ENCODE results near the gene PTPRB. TPM values are rescaled to one million over a fixed set of nuclear protein-coding genes. Genes with fewer than 3 reads are reported as not detected.

The PTPRB gene
- polyA plus RNA-seq, 2 of the 4 experiments (the other 2 are of a cell fraction): 0.34 to 0.57 TPM

- ChIA-PET CTCF (no interaction called here), POLR2A (no interaction called here)
- Histone ChIP-seq H3K4me1 (peaks cover 14% of the 10 kb centered on the region; the same call in 2 of the 3 replicates), H3K4me3 (no peak overlapping the region), H3K9me3 (no peaks in the 10 kb centered on the region), H3K27ac (no peak overlapping the region), H3K4me2 (no peak overlapping the region)
- ATAC-seq: no peak
- 57% methylated on average over 8 of the region's 8 CpGs for WGBS (ENCODE audit: missing lambda C conversion rate)
- TF ChIP-seq TP53 (CRISPR knock-in tag; IDR thresholded peaks at IDR 0.05): no peak
- FAIRE-seq: no peak
- no peak for DNase-seq (ENCODE audit: low read depth in 1 of 2, low spot score in 1 of 2)
Observed at GRCh38 chr12:70661466-70662161, 24.4 kb upstream of the PTPRB start.

DNA sequence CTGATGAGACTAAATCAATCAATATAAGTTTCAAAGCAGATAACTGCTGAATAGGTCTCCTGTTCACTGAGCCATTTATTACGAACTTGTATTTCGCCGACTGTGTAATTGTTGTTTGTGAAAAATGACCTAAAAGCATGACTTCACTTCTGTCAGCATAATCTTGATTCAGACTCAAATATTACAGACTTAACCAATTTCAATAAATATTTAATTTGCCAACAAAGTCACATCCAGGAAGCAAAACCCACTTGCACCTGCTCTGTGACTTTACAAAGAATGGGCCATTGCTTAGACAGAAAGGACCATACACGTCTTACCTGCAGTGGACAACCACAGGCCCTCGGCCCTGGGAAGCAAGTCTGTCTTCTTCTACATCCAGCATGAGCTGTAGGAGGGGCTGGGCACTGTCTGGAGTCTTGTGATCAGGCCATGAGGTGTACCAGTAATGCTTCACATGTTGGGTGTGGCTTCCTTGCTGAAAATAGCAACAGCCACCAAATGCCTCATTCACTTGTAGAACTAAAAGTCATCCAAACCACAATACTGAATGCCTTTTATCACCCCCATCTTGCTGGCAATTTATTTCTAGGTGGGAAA, 23.5 kb upstream of the PTPRB start:
- ChIA-PET POLR2A (no interaction called here), CTCF (no interaction called here)
- Histone ChIP-seq H3K4me1 (peaks cover 14% of the 10 kb centered on the region; the same call in 2 of the 3 replicates), H3K9me3 (no peaks in the 10 kb centered on the region), H3K27ac (no peak overlapping the region), H3K4me3 (no peak overlapping the region), H3K4me2 (no peak overlapping the region)
- peak in 1 of 2 experiments; percentile 56; a peak in 1 of 6 replicates for ATAC-seq
- DNase-seq (ENCODE audit: low read depth in 1 of 2, low spot score in 1 of 2): peak in 1 of 2 experiments; percentile 54
- no peak for TF ChIP-seq BHLHE40 (IDR thresholded peaks at IDR 0.05; ENCODE audit: low read depth, low read length)
- no peak for TF ChIP-seq RNF2 (IDR thresholded peaks at IDR 0.05; ENCODE audit: borderline replicate concordance, low read depth)
- TF ChIP-seq SMC3 (IDR thresholded peaks at IDR 0.05): no peak
- peak; percentile 74 for TF ChIP-seq MAFK (IDR thresholded peaks at IDR 0.05; ENCODE audit: partially characterized antibody)
- no peak for TF ChIP-seq HMGXB4 (CRISPR knock-in tag; IDR thresholded peaks at IDR 0.05; ENCODE audit: borderline replicate concordance)
- WGBS (ENCODE audit: missing lambda C conversion rate): 60% methylated on average over 5 of the region's 5 CpGs
- FAIRE-seq: no peak

DNA sequence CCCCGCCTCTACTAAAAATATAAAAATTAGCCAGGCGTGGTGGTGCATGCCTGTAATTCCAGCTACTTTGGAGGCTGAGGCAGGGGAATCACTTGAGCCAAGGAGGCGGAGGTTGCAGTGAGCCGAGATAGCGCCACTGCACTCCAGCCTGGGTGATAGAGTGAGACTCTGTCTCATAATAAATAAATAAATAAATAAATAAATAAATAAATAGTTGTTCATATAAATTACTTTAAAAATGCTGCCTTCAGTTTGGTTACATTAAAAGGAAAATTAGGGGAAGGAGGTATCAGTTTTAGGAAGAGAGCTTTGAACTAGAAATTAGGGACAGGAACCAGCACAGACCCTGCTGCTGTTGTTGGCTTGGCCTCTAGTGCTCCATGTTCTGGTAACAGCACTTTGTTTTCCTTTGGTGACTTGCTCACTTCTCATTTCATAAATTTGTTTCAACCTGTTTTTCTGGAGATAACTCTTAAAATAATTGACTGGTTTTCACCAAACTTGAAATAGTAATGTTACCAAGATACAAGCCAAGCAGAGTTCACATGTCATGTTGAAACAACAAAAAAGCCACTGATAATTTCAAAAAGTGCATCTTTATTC, 22.9 kb upstream of the PTPRB start:
- H3K27ac ChIP-seq: no peak overlapping the region
- TF ChIP-seq ZC3H11A (IDR thresholded peaks at IDR 0.05) (peak; percentile 78), JUNB (IDR thresholded peaks at IDR 0.05) (no peak)
- no peaks in the 10 kb centered on the region for H3K9me3 ChIP-seq
- ChIA-PET CTCF (no interaction called here), POLR2A (no interaction called here)
- ATAC-seq (no peak), FAIRE-seq (no peak), DNase-seq (ENCODE audit: low read depth in 1 of 2, low spot score in 1 of 2) (no peak)
- H3K4me2 ChIP-seq: no peak overlapping the region
- 95% methylated on average over 5 of the region's 5 CpGs for WGBS (ENCODE audit: missing lambda C conversion rate)
- peaks cover 14% of the 10 kb centered on the region; the same call in 2 of the 3 replicates for H3K4me1 ChIP-seq
- no peak overlapping the region for H3K4me3 ChIP-seq

- Histone ChIP-seq H3K4me3 (no peak overlapping the region), H3K4me1 (peaks cover 14% of the 10 kb centered on the region; the same call in 2 of the 3 replicates), H3K27ac (no peak overlapping the region), H3K9me3 (no peaks in the 10 kb centered on the region), H3K4me2 (no peak overlapping the region)
- no peak for FAIRE-seq
- CTCF ChIA-PET: no interaction called here
- ATAC-seq: no peak
- POLR2A ChIA-PET: no interaction called here
- 81% methylated on average over 6 of the region's 6 CpGs for WGBS (ENCODE audit: missing lambda C conversion rate)
- DNase-seq (ENCODE audit: low read depth in 1 of 2, low spot score in 1 of 2): no peak
- TF ChIP-seq JUN (IDR thresholded peaks at IDR 0.05): no peak
- no peak for TF ChIP-seq MAZ (IDR thresholded peaks at IDR 0.05; ENCODE audit: borderline replicate concordance, low read depth, low read length)
- TF ChIP-seq ATOH8 (CRISPR knock-in tag; IDR thresholded peaks at IDR 0.05; ENCODE audit: low read depth): no peak
- TF ChIP-seq KDM5A (IDR thresholded peaks at IDR 0.05): no peak
- no peak for TF ChIP-seq RCOR1 (IDR thresholded peaks at IDR 0.05; ENCODE audit: low read depth, low read length)
Observed at GRCh38 chr12:70659077-70659606, 21.9 kb upstream of the PTPRB start.
